AG04450 (cell line): ENCODE results near the gene LRRC75A. TPM values are rescaled to one million over a fixed set of nuclear protein-coding genes. Genes with fewer than 3 reads are reported as not detected.

Source experiments
- CTCF ChIA-PET: fragments of 300-600, 350-600 bp; formaldehyde crosslinking; extraction: SDS; loops from one replicate; lab custom pipeline; 2022; ENCODE audit warnings: antibody characterized with exemption, inconsistent platforms; lab: Charles Lee
- POLR2A ChIA-PET: fragments of 350-600 bp; formaldehyde crosslinking; extraction: SDS; loops from one replicate; lab custom pipeline; 2021; ENCODE audit warnings: antibody characterized with exemption, inconsistent platforms; lab: Yijun Ruan, JAX
- DNase-seq: peaks from one replicate; pipeline ENCODE4 v3.0.0-alpha.2; 2011; ENCODE audit warnings: low read depth, low spot score
- H3K27ac ChIP-seq: one replicate; pipeline ENCODE4 v1.5.1; 2012; ENCODE audit warnings: low read depth, low read length, control low read depth
- H3K27me3 ChIP-seq: one replicate; pipeline ENCODE4 v1.6.0; 2012; ENCODE audit warnings: low read length; ENCODE audit not compliant: control insufficient read depth, insufficient read depth
- H3K4me3 ChIP-seq: 2 replicates; pipeline ENCODE4 v1.5.1; 2011; ENCODE audit warnings: mild to moderate bottlenecking, low read depth, low read length, control low read depth
- H3K9me3 ChIP-seq: 2 replicates; pipeline ENCODE4 v1.5.1; 2012; ENCODE audit warnings: low read length; ENCODE audit not compliant: control insufficient read depth, insufficient read depth
- CTCF ChIP-seq: IDR thresholded peaks from 2 replicates; pipeline ENCODE4 v1.5.1; 2011; ENCODE audit warnings: low read depth, low read length, control low read depth, inconsistent platforms
- polyA plus RNA-seq: library from polyadenylated mRNA; depleted of rRNA; stranded (reverse); fragments of >200 nt; gene quantifications from 2 replicates; pipeline ENCODE4 v1.2.3, GENCODE V29; 2011

Gene LRRC75A
- polyA plus RNA-seq, 1 experiment, result 1.2 TPM

- TF ChIP-seq CTCF, result no peak
- no peaks in the 10 kb centered on the region for H3K27me3 ChIP-seq
- ChIA-PET POLR2A (interaction anchor here (2.2 kb wide), 1 partner anchor 19 kb away, joined by 28 read pairs; no protein-coding TSS in a partner anchor), CTCF (interaction anchor here (1.3 kb wide), 1 partner anchor 9 kb away, joined by 8 read pairs; no protein-coding TSS in a partner anchor)
- H3K27ac ChIP-seq, result peak overlapping the region; percentile 11
- no peak for DNase-seq
- H3K4me3 ChIP-seq, result no peak overlapping the region
- H3K9me3 ChIP-seq, result no peaks in the 10 kb centered on the region
Measured at GRCh38 chr17:16437083-16437482, 54.9 kb downstream of the LRRC75A start.

GRCh38 chr17:16435925-16436886 lies 55.8 kb downstream of the LRRC75A start:
- POLR2A ChIA-PET, result interaction anchor here (0.8 kb wide), 1 partner anchor 56 kb away, joined by 4 read pairs; the partner anchor contains the start of gene UBB
- Histone ChIP-seq H3K4me3 (no peak overlapping the region), H3K27me3 (no peaks in the 10 kb centered on the region), H3K27ac (no peak overlapping the region), H3K9me3 (no peaks in the 10 kb centered on the region)
- CTCF ChIA-PET, result interaction anchor here (1.3 kb wide), 1 partner anchor 8 kb away, joined by 8 read pairs; no protein-coding TSS in a partner anchor
- no peak for DNase-seq
- no peak for TF ChIP-seq CTCF

- Histone ChIP-seq H3K4me3 (no peak overlapping the region), H3K9me3 (no peaks in the 10 kb centered on the region), H3K27me3 (no peaks in the 10 kb centered on the region), H3K27ac (no peak overlapping the region)
- no peak for DNase-seq
- ChIA-PET POLR2A (no interaction called here), CTCF (no interaction called here)
- no peak for TF ChIP-seq CTCF
Measured at GRCh38 chr17:16434662-16435061, 57.3 kb downstream of the LRRC75A start.

GRCh38 chr17:16433514-16433913 lies 58.5 kb downstream of the LRRC75A start:
- TF ChIP-seq CTCF, result no peak
- no peak for DNase-seq
- no peak overlapping the region for H3K4me3 ChIP-seq
- H3K27ac ChIP-seq, result no peak overlapping the region
- CTCF ChIA-PET, result no interaction called here
- H3K9me3 ChIP-seq, result no peaks in the 10 kb centered on the region
- H3K27me3 ChIP-seq, result no peaks in the 10 kb centered on the region
- POLR2A ChIA-PET, result no interaction called here

- ChIA-PET POLR2A (interaction anchor here (0.6 to 1.0 kb wide), 5 partner anchors 13 to 81 kb away, joined by 3 to 8 read pairs (median 4); partner anchors contain the start of gene UBB), CTCF (interaction anchor here (0.6 to 1.3 kb wide), 3 partner anchors 21 to 69 kb away, joined by 3 to 4 read pairs (median 4); no protein-coding TSS in a partner anchor)
Measured at GRCh38 chr17:16432017-16432416, 60.0 kb downstream of the LRRC75A start.

More at GRCh38 chr17:16432017-16432416, 60.0 kb downstream of the LRRC75A start:
- H3K9me3 ChIP-seq, result no peaks in the 10 kb centered on the region
- H3K4me3 ChIP-seq, result no peak overlapping the region
- DNase-seq, result no peak
- no peaks in the 10 kb centered on the region for H3K27me3 ChIP-seq
- no peak overlapping the region for H3K27ac ChIP-seq
- no peak for TF ChIP-seq CTCF
